Glomerular endothelial cell (primary cell): ENCODE data around the gene SRPX. TPM values are rescaled to one million over a fixed set of nuclear protein-coding genes. Genes with fewer than 3 reads are reported as not detected.

ENCODE experiments used
- DNase-seq: peaks from one replicate; pipeline ENCODE4 v3.0.0-alpha.2; 2011; ENCODE audit warnings: low read depth, low spot score; ENCODE audit errors: extremely low read depth
- total RNA-seq: library from RNA; depleted of rRNA; stranded (reverse); fragments of >200 nt; gene quantifications from 2 replicates; pipeline ENCODE4 v1.2.3, GENCODE V29; 2015

SRPX gene
- total RNA-seq, 1 donor from 2014 or later: 147 TPM

- DNase-seq: no peak
These were observed 8.6 kb downstream of the SRPX start for GRCh38 chrX:38211891-38212635.

- DNase-seq: no peak
These were observed 14.1 kb downstream of the SRPX start for GRCh38 chrX:38206542-38206941.

- DNase-seq: no peak
These were observed 14.6 kb downstream of the SRPX start for GRCh38 chrX:38206036-38206435.

- no peak for DNase-seq
These were observed 15.6 kb downstream of the SRPX start for GRCh38 chrX:38205039-38205438.

- no peak for DNase-seq
These were observed 28.5 kb downstream of the SRPX start for GRCh38 chrX:38192007-38192810.

GRCh38 chrX:38189431-38190250 lies 31.0 kb downstream of the SRPX start:
- no peak for DNase-seq

- DNase-seq: no peak
These were observed 37.1 kb downstream of the SRPX start for GRCh38 chrX:38183596-38183995.

GRCh38 chrX:38181357-38181756 lies 39.3 kb downstream of the SRPX start:
- DNase-seq: no peak

- no peak for DNase-seq
These were observed 42.3 kb downstream of the SRPX start for GRCh38 chrX:38178396-38178795.

- DNase-seq: no peak
These were observed 45.5 kb downstream of the SRPX start for GRCh38 chrX:38175139-38175538.

- no peak for DNase-seq
These were observed 48.1 kb downstream of the SRPX start for GRCh38 chrX:38172596-38172995.

- DNase-seq: no peak
These were observed 50.1 kb downstream of the SRPX start for GRCh38 chrX:38170556-38170955.

GRCh38 chrX:38166478-38167083 lies 54.1 kb downstream of the SRPX start:
- DNase-seq: peak; percentile 4

GRCh38 chrX:38165023-38165422 lies 55.6 kb downstream of the SRPX start:
- no peak for DNase-seq

GRCh38 chrX:38163193-38163592 lies 57.5 kb downstream of the SRPX start:
- no peak for DNase-seq

GRCh38 chrX:38156838-38157237 lies 63.8 kb downstream of the SRPX start:
- no peak for DNase-seq

- DNase-seq: no peak
These were observed 65.9 kb downstream of the SRPX start for GRCh38 chrX:38154818-38155217.

GRCh38 chrX:38154340-38154739 lies 66.3 kb downstream of the SRPX start:
- DNase-seq: no peak

GRCh38 chrX:38151441-38151840 lies 69.2 kb downstream of the SRPX start:
- no peak for DNase-seq

GRCh38 chrX:38150993-38151392 lies 69.7 kb downstream of the SRPX start:
- no peak for DNase-seq

GRCh38 chrX:38149016-38149415 lies 71.7 kb downstream of the SRPX start:
- no peak for DNase-seq
